NCI-H345 treated with DMSO at 0.1 percent for 48 hours (cell line): ENCODE measurements around the gene CXCL1.

Experiments
- DNase-seq: peaks from one replicate; lab custom pipeline; 2025; ENCODE audit not compliant: unreplicated experiment; lab: John Stamatoyannopoulos, UW

CXCL1 gene

GRCh38 chr4:73869130-73870055 lies at the start of gene CXCL1:
CXCL1 (plus strand) TSS chr4:73869393; CDS start chr4:73869471, 78 bp downstream.
- DNase-seq = no peak

GRCh38 chr4:73821325-73821724 lies 47.9 kb upstream of the CXCL1 start:
- DNase-seq = no peak

DNA sequence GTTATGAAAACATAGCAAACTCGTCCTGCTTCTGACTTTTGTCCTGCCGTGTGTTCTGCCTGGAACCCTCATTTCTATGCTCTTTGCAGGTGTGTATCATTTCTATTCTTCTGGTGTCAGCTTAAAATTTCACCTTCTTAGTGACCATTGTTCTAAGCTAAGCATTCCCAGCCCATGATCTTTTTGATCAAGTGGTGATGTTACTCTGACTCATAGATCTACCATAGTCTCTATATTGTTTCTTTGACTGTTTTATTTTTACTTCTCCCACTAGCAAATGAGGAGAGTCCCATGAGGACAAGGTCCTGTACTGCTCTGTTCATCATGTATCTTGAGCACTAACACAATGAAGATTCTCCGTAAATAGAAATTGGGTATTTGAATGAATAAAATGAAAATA lies 46.8 kb upstream of the CXCL1 start:
- DNase-seq = no peak

GRCh38 chr4:73822812-73823504 lies 46.2 kb upstream of the CXCL1 start:
- DNase-seq = no peak

- no peak for DNase-seq
Observed at GRCh38 chr4:73823760-73824159, 45.4 kb upstream of the CXCL1 start.

GRCh38 chr4:73828956-73829355 lies 40.2 kb upstream of the CXCL1 start:
- no peak for DNase-seq

GRCh38 chr4:73831569-73831968 lies 37.6 kb upstream of the CXCL1 start:
- DNase-seq = no peak

- DNase-seq = no peak
Observed at GRCh38 chr4:73832651-73833237, 36.4 kb upstream of the CXCL1 start.

DNA sequence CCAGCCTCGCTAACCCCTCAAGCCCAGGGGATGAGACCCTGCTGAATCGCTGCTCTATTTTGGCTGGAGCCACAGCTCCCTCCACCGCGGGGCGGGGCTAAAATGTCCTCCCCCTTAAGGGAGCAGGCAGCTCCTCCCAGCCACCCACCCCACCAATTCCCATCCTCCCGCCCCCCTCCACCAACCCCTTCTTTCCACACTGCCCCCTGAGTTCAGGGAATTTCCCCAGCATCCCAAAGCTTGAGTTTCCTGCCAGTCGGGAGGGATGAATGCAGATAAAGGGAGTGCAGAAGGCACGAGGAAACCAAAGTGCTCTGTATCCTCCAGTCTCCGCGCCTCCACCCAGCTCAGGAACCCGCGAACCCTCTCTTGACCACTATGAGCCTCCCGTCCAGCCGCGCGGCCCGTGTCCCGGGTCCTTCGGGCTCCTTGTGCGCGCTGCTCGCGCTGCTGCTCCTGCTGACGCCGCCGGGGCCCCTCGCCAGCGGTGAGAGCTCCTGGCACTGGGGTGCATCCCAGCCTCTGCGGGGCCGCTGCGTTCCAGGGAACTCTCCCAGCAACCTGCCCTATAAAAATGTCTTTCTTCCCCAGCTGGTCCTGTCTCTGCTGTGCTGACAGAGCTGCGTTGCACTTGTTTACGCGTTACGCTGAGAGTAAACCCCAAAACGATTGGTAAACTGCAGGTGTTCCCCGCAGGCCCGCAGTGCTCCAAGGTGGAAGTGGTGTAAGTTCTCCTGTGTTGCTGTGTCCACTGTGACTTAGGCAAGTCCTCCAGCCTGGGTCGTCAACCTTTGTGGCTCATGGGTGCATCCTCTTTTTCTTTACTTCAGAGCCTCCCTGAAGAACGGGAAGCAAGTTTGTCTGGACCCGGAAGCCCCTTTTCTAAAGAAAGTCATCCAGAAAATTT lies 32.6 kb upstream of the CXCL1 start, which contains the start of gene CXCL6:
Gene CXCL6 (plus strand): TSS at position 306 of the 907 bp plus-strand sequence. CDS start 73 bp downstream, at position 379.
- DNase-seq = peak; percentile 28

GRCh38 chr4:73839071-73839470 lies 30.1 kb upstream of the CXCL1 start:
- DNase-seq = no peak

- no peak for DNase-seq
Observed at GRCh38 chr4:73839715-73840114, 29.5 kb upstream of the CXCL1 start.

- no peak for DNase-seq
Observed at GRCh38 chr4:73841243-73841925, 27.8 kb upstream of the CXCL1 start.

DNA sequence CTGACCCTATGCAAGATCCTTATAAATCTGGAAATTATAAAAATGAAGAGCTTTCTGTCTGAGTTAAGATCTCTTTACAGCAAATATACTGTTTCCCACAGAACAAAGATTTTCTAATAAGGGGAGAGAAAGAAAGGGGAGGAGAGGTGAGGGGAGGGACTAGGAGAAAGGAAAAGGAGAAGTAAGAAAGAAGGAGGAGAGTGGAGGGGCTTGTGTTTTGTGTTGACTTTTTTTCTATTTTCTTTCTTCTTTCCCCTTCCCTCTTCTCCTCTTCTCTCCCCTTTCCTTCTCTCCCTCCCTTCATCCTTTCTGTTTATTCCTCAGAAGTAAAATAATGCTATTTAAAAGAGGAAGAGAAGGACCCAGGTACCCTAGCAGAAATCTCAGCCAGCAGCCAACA lies 26.5 kb upstream of the CXCL1 start:
- no peak for DNase-seq

DNA sequence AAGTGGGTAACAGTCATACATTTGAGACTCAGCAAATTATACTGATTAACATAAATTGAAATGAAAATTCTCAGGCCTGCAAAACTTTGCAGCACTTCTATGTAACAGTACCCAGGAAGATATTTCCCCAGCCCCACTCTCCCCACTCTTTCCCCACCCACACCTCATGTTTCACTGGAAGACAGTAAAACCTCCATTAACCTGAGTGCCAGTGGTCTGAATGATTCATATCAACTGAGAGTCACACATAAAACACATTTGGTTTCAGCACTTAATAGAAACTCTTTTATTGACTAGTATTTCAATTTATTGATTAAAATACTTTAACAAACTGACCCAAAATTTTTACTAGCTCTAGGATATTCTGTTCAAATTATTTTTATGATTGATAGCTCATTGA lies 25.8 kb upstream of the CXCL1 start:
- no peak for DNase-seq

DNA sequence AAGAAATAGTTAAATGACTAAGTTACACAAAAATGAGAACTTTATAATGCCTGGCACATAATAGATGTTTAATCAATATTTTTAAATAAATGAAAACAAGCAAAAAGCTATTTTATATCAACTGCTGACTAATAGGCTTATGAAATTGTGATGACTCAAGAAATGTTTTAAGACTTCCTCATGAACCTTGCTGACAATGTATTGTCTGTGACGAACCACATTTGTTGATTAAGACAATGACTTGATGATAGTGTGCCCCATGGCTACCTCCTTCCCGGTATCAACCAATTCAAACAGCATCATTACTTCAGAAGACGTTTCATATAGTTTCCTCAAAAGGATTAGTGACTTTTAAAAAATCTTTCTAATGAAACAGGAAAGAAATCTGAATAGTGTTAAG lies 24.8 kb upstream of the CXCL1 start:
- DNase-seq = no peak

- DNase-seq = no peak
Observed at GRCh38 chr4:73844806-73845205, 24.4 kb upstream of the CXCL1 start.

DNA sequence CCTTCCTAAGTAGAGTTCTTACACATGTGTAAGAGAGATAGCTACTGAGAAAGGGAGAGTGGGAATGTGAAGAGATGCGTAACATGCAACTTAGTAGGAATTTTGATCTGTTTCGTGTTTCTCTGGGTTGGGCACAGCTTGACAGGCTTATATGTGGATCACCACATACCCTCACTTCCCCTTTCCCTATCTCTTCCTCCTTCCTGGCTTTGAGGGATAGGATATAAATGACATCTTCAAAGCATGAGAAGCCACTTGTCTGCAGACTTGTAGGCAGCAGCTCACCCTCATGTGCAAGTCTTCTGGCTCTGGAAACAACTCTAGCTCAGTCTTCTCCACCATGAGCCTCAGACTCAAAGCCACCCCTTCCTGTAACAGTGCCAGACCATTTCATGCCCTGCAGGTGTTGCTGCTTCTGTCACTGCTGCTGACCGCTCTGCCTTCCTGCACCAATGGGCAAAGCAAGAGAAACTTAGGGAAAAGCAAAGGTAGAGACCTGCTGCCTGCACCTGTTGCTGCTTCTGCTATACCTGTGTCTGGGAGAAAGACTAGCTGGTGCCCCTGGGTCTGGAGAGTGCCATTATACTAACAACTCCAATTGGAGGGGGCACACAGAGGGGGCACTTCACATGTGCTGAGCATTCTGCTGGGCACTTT lies 21.5 kb upstream of the CXCL1 start:
- no peak for DNase-seq

DNA sequence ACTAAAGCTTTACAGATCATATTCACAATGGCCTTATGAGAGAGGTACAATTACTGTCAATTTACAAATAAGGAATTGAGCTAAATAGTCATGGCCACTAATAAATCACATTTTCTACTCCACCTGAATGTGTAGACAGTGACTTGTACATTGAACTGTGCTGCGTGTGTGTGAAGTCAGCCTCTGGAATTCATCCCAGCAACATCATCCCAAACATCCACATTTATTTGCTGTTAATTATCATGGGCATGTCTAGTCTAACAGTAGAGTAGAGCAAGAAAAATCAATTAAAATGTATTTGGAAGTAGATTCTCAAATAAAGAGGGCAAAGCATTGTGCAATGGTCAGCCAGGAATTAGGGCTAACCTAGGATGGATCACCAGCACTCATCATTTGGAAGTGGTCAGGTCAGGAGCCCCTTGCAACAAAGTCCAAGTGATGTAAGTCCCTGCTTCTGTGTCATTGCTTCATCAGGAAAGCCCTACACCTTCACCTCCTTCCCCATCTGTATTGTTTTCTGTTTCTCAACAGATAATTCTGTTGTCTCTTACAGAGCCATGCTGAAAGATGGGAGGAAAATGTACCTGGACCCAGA lies 20.9 kb upstream of the CXCL1 start:
- no peak for DNase-seq

- peak; percentile 11 for DNase-seq
Observed at GRCh38 chr4:73850261-73850970, 18.8 kb upstream of the CXCL1 start.
